Ammon's horn (tissue), 1 donor: Measurements from ENCODE around the gene PITPNC1.

Experiments
- DNase-seq: peaks from one replicate; pipeline ENCODE4 v3.0.0-alpha.2; 2016; ENCODE audit warnings: low spot score

Gene PITPNC1

GRCh38 chr17:67434061-67434525 lies 57.0 kb downstream of the PITPNC1 start:
- DNase-seq: peak; percentile 8

GRCh38 chr17:67435122-67435521 lies 58.0 kb downstream of the PITPNC1 start:
- no peak for DNase-seq

GRCh38 chr17:67435786-67436185 lies 58.7 kb downstream of the PITPNC1 start:
- no peak for DNase-seq

- no peak for DNase-seq
These were observed 59.2 kb downstream of the PITPNC1 start for GRCh38 chr17:67436233-67436632.

GRCh38 chr17:67438667-67439066 lies 61.6 kb downstream of the PITPNC1 start:
- DNase-seq: no peak

GRCh38 chr17:67439269-67439668 lies 62.2 kb downstream of the PITPNC1 start:
- no peak for DNase-seq

GRCh38 chr17:67440277-67441051 lies 63.4 kb downstream of the PITPNC1 start:
- DNase-seq: no peak

- DNase-seq: peak; percentile 8
These were observed 64.2 kb downstream of the PITPNC1 start for GRCh38 chr17:67441052-67441895.

- no peak for DNase-seq
These were observed 64.8 kb downstream of the PITPNC1 start for GRCh38 chr17:67441896-67442219.

- no peak for DNase-seq
These were observed 65.9 kb downstream of the PITPNC1 start for GRCh38 chr17:67442787-67443624.

GRCh38 chr17:67443931-67444595 lies 67.0 kb downstream of the PITPNC1 start:
- no peak for DNase-seq

- no peak for DNase-seq
These were observed 71.4 kb downstream of the PITPNC1 start for GRCh38 chr17:67448449-67448848.

- no peak for DNase-seq
These were observed 72.0 kb downstream of the PITPNC1 start for GRCh38 chr17:67449065-67449464.

- DNase-seq: no peak
These were observed 73.0 kb downstream of the PITPNC1 start for GRCh38 chr17:67449845-67450755.

- DNase-seq: no peak
These were observed 75.8 kb downstream of the PITPNC1 start for GRCh38 chr17:67452681-67453554.

- no peak for DNase-seq
These were observed 79.0 kb downstream of the PITPNC1 start for GRCh38 chr17:67456103-67456502.

- no peak for DNase-seq
These were observed 79.8 kb downstream of the PITPNC1 start for GRCh38 chr17:67456889-67457288.

- DNase-seq: no peak
These were observed 81.1 kb downstream of the PITPNC1 start for GRCh38 chr17:67458203-67458602.

- no peak for DNase-seq
These were observed 82.9 kb downstream of the PITPNC1 start for GRCh38 chr17:67459985-67460384.
